Neuronal stem cell (in vitro differentiated cells): ENCODE data around the gene RSBN1.

Experiments
- DNase-seq: peaks from one replicate; pipeline ENCODE4 v3.0.0-alpha.2; 2013; ENCODE audit warnings: low spot score
- H2AFZ ChIP-seq: one replicate; pipeline ENCODE4 v1.6.1; 2013; ENCODE audit warnings: mild to moderate bottlenecking, low read length, inconsistent platforms
- H2AK5ac ChIP-seq: 2 replicates; pipeline ENCODE4 v1.6.1; 2013; ENCODE audit warnings: low read depth, mild to moderate bottlenecking, inconsistent platforms, low read length, moderate library complexity, mixed read lengths
- H2BK120ac ChIP-seq: 2 replicates; pipeline ENCODE4 v1.6.1; 2013; ENCODE audit warnings: low read depth, mild to moderate bottlenecking, inconsistent platforms, low read length, moderate library complexity, mixed read lengths
- H2BK12ac ChIP-seq: one replicate; pipeline ENCODE4 v1.6.1; 2013; ENCODE audit warnings: low read length, inconsistent platforms
- H2BK15ac ChIP-seq: 2 replicates; pipeline ENCODE4 v1.6.1; 2013; ENCODE audit warnings: mild to moderate bottlenecking, low read length, inconsistent platforms, mixed read lengths
- H2BK5ac ChIP-seq: one replicate; pipeline ENCODE4 v1.6.1; 2013; ENCODE audit warnings: inconsistent platforms, mild to moderate bottlenecking, low read length, moderate library complexity
- H3K14ac ChIP-seq: one replicate; pipeline ENCODE4 v1.6.1; 2013; ENCODE audit warnings: low read length, inconsistent platforms
- H3K18ac ChIP-seq: 2 replicates; pipeline ENCODE4 v1.6.1; 2013; ENCODE audit warnings: low read length, inconsistent platforms
- H3K23ac ChIP-seq: 2 replicates; pipeline ENCODE4 v1.6.1; 2013; ENCODE audit warnings: low read depth, mild to moderate bottlenecking, mixed read lengths, low read length, inconsistent platforms; ENCODE audit not compliant: poor library complexity
- H3K27ac ChIP-seq: replicated peaks from 3 replicates; pipeline ENCODE4 v1.5.1; 2013; ENCODE audit warnings: low read length, inconsistent platforms
- H3K27me3 ChIP-seq, 3 experiments: 2 replicates each; pipeline ENCODE4 v1.6.1; 2013; ENCODE audit warnings: low read length in 3 of 3, mild to moderate bottlenecking in 2 of 3, inconsistent platforms in 1 of 3, low read depth in 1 of 3, mixed read lengths in 1 of 3, moderate library complexity in 1 of 3; ENCODE audit not compliant: control insufficient read depth in 3 of 3, insufficient read depth in 3 of 3
- H3K36me3 ChIP-seq, 2 donors: replicated peaks in 1 of 2; 2 replicates each; pipeline ENCODE4 v1.6.1; 2013; ENCODE audit warnings: low read length in 2 of 2; ENCODE audit not compliant: control insufficient read depth in 2 of 2, insufficient read depth in 2 of 2
- H3K4ac ChIP-seq: 2 replicates; pipeline ENCODE4 v1.6.1; 2013; ENCODE audit warnings: inconsistent platforms, mild to moderate bottlenecking, low read length, moderate library complexity
- H3K4me1 ChIP-seq, 2 donors: 1 replicate in 1 of 2; 2 replicates in 1 of 2; pipeline ENCODE4 v1.6.1; 2013; ENCODE audit warnings: low read length in 2 of 2, low read depth in 1 of 2; ENCODE audit not compliant: control insufficient read depth in 2 of 2, insufficient read depth in 1 of 2
- H3K4me2 ChIP-seq: one replicate; pipeline ENCODE4 v1.6.1; 2013; ENCODE audit warnings: mild to moderate bottlenecking, low read length, inconsistent platforms; ENCODE audit not compliant: insufficient read depth, poor library complexity, severe bottlenecking
- H3K4me3 ChIP-seq, 2 donors: 2 replicates each; pipeline ENCODE4 v1.5.1; 2013; ENCODE audit warnings: low read length in 2 of 2, mild to moderate bottlenecking in 2 of 2, inconsistent platforms in 1 of 2, moderate library complexity in 1 of 2
- H3K79me1 ChIP-seq: one replicate; pipeline ENCODE4 v1.6.1; 2013; ENCODE audit warnings: low read depth, mild to moderate bottlenecking, inconsistent platforms, low read length, moderate library complexity
- H3K9ac ChIP-seq: one replicate; pipeline ENCODE4 v1.6.1; 2013; ENCODE audit warnings: mild to moderate bottlenecking, low read depth, low read length, inconsistent platforms; ENCODE audit not compliant: poor library complexity
- H3K9me3 ChIP-seq, 2 donors: replicated peaks in 1 of 2; 2 replicates each; pipeline versions ENCODE3 to v1.6.1; 2013; ENCODE audit warnings: low read length in 2 of 2, mild to moderate bottlenecking in 2 of 2, inconsistent platforms in 1 of 2, low read depth in 1 of 2, mixed read lengths in 1 of 2, moderate library complexity in 1 of 2; ENCODE audit not compliant: control insufficient read depth in 2 of 2, insufficient read depth in 1 of 2
- H4K8ac ChIP-seq: one replicate; pipeline ENCODE4 v1.6.1; 2013; ENCODE audit warnings: low read depth, mild to moderate bottlenecking, inconsistent platforms, low read length, moderate library complexity
- H4K91ac ChIP-seq: one replicate; pipeline ENCODE4 v1.6.1; 2013; ENCODE audit warnings: low read length, low read depth, mild to moderate bottlenecking, inconsistent platforms; ENCODE audit not compliant: poor library complexity
- WGBS, 2 donors: extraction: QIAGEN DNeasy Blood & Tissue Kit; methylation state at CpG; one replicate each; pipeline ENCODE4 v1.1.7; 2013; ENCODE audit warnings: missing lambda C conversion rate in 2 of 2, mixed read lengths in 1 of 2; ENCODE audit not compliant: insufficient read length in 2 of 2, insufficient replicate concordance in 1 of 2; ENCODE audit errors: extremely low coverage in 2 of 2; 5-methylcytosine and 5-hydroxymethylcytosine counted together

Gene RSBN1

DNA sequence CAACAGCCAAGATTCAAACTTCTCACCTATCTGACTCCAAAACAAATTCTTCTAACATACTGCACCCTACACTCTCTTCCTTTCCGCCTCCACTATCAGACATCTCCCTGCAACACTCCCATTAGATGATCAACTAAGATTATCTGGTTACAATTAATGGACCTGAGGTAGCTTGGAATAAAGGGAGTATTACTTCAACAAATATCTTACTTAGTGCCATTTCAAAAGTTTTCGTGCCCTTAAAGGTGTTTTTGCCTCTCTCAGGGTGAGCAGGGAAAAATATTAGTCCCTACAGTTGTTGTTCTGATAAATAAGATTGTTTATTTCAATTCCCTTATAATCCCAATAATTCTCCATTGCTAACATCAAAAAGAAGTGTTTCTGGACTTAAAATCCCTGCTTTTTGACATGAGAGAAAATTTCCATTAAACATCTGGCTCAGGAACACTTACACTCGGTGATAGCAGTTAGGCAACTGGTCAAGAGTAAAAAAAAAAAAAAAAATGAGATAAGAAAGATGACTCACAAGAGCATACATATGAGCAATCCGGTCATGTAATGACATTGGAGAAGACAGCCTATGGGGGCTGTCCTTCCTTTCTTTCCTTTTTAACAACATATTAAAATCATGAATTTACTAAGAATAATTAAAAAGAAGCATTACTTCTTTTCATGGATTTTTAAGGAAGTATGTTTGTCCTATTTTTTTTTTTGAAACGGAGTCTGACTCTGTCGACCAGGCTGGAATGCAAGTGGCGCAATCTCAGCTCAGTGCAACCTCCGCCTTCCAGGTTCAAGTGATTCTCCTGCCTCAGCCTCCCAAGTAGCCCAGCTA, 7.6 kb downstream of the RSBN1 start:
- no peak overlapping the region for H3K18ac ChIP-seq
- no peak overlapping the region for H3K23ac ChIP-seq
- H2BK15ac ChIP-seq = no peak overlapping the region
- no peak overlapping the region for H2AFZ ChIP-seq
- H3K4me1 ChIP-seq = no peaks in the 10 kb centered on the region
- H3K79me1 ChIP-seq = peaks cover 2% of the 10 kb centered on the region
- no peak overlapping the region for H3K4me3 ChIP-seq
- no peak overlapping the region for H3K14ac ChIP-seq
- no peaks in the 10 kb centered on the region for H3K27me3 ChIP-seq
- peaks cover 0 to 42% of the 10 kb centered on the region in 2 donors for H3K9me3 ChIP-seq
- no peak overlapping the region for H3K9ac ChIP-seq
- no peak overlapping the region for H2BK120ac ChIP-seq
- WGBS, 2 donors = no CpG with 5 or more reads among the region's 8 CpGs
- DNase-seq = no peak
- H4K8ac ChIP-seq = no peak overlapping the region
- H2BK5ac ChIP-seq = no peak overlapping the region
- no peak overlapping the region for H3K27ac ChIP-seq
- no peak overlapping the region for H2AK5ac ChIP-seq
- H2BK12ac ChIP-seq = no peak overlapping the region
- peaks cover 0 to 30% of the 10 kb centered on the region in 2 donors for H3K36me3 ChIP-seq
- H3K4ac ChIP-seq = no peak overlapping the region
- H3K4me2 ChIP-seq = no peak overlapping the region
- H4K91ac ChIP-seq = no peak overlapping the region

- WGBS, 2 donors = no CpG with 5 or more reads among the region's 3 CpGs
- Histone ChIP-seq H2BK15ac (no peak overlapping the region), H2BK5ac (no peak overlapping the region), H3K9me3 (peaks cover 0 to 30% of the 10 kb centered on the region in 2 donors), H3K9ac (no peak overlapping the region), H3K27me3 (no peaks in the 10 kb centered on the region), H2BK120ac (no peak overlapping the region), H2BK12ac (no peak overlapping the region), H2AK5ac (no peak overlapping the region), H3K23ac (no peak overlapping the region), H3K4ac (no peak overlapping the region), H2AFZ (no peak overlapping the region), H3K4me1 (no peaks in the 10 kb centered on the region), H3K79me1 (peaks cover 2% of the 10 kb centered on the region), H3K4me3 (no peak overlapping the region), H4K91ac (no peak overlapping the region), H4K8ac (no peak overlapping the region), H3K18ac (no peak overlapping the region), H3K14ac (no peak overlapping the region), H3K27ac (no peak overlapping the region), H3K36me3 (peaks cover under 1 to 25% of the 10 kb centered on the region in 2 donors), H3K4me2 (no peak overlapping the region)
- DNase-seq = no peak
Observed at GRCh38 chr1:113802367-113803007, 9.8 kb downstream of the RSBN1 start.

DNA sequence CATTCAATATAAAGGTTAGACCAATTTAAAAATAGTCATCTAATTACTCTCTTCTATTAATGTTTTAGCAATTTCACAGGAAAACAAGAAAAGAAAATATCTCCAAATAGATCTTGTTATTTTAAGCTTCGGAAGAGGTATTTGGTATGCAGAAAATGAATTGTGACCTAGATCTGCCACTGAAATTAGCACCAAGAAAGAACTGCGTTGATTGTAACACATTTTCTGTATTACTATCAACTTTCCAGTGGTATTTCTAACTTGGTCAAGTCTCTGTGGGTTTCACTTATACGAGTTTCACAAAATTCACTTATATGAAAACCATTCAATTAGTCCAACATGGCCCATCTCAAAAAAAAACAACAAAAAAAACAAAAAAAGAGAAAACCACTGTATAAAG, 11.8 kb downstream of the RSBN1 start:
- Histone ChIP-seq H2BK120ac (no peak overlapping the region), H3K9me3 (peaks cover 0 to 20% of the 10 kb centered on the region in 2 donors), H2BK15ac (no peak overlapping the region), H3K4ac (no peak overlapping the region), H3K4me2 (no peak overlapping the region), H4K8ac (no peak overlapping the region), H3K14ac (no peak overlapping the region), H2BK5ac (no peak overlapping the region), H4K91ac (no peak overlapping the region), H3K9ac (no peak overlapping the region), H3K18ac (no peak overlapping the region), H2BK12ac (no peak overlapping the region), H3K4me3 (no peak overlapping the region), H3K4me1 (no peaks in the 10 kb centered on the region), H2AFZ (no peak overlapping the region), H3K27me3 (no peaks in the 10 kb centered on the region), H3K23ac (no peak overlapping the region), H3K27ac (no peak overlapping the region), H3K79me1 (no peaks in the 10 kb centered on the region), H2AK5ac (no peak overlapping the region), H3K36me3 (peaks cover 5 to 35% of the 10 kb centered on the region in 2 donors)
- WGBS, 2 donors = no CpG with 5 or more reads among the region's 3 CpGs
- no peak for DNase-seq

DNA sequence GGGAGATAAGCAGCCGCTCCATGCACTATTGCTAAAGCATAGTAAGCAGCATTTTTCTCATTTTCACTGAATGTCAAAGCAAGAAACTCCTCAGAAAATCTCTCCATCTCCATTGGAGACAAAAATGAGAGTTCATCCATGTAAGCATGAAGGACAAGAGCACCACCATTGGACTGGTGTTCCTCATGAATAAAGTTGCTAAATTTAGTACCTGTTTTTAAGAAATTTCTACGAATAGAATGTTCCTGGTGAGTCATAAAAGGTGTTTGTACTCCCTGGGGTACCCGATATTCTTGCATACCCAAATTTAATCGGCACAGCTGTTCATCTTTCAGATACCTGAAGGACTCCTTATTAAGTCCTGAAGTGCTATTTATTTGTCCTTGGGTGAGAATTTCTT, 14.8 kb downstream of the RSBN1 start:
- Histone ChIP-seq H3K18ac (no peak overlapping the region), H3K9me3 (no peaks in the 10 kb centered on the region)
- WGBS, 2 donors = no CpG with 5 or more reads among the region's 4 CpGs

More for the DNA sequence above, 14.8 kb downstream of the RSBN1 start:
- Histone ChIP-seq H3K23ac (no peak overlapping the region), H3K79me1 (no peaks in the 10 kb centered on the region), H3K4me3 (no peak overlapping the region), H3K27ac (no peak overlapping the region), H3K36me3 (peaks cover 8 to 57% of the 10 kb centered on the region in 2 donors), H2BK15ac (no peak overlapping the region), H3K4ac (no peak overlapping the region), H3K9ac (no peak overlapping the region), H4K91ac (no peak overlapping the region), H2BK120ac (no peak overlapping the region), H3K27me3 (no peaks in the 10 kb centered on the region), H2AK5ac (no peak overlapping the region), H3K4me1 (no peaks in the 10 kb centered on the region), H2AFZ (no peak overlapping the region), H3K14ac (no peak overlapping the region), H4K8ac (no peak overlapping the region), H3K4me2 (no peak overlapping the region), H2BK12ac (no peak overlapping the region), H2BK5ac (no peak overlapping the region)
- no peak for DNase-seq
